T1000 (cell line): ENCODE data around the gene MAP3K5.

Experiments
- DNase-seq: peaks from one replicate; lab custom pipeline; 2025; ENCODE audit warnings: mixed read lengths; lab: John Stamatoyannopoulos, UW

MAP3K5 gene

GRCh38 chr6:136511926-136512325, 280.4 kb downstream of the MAP3K5 start:
- no peak for DNase-seq

- DNase-seq: no peak
Observed at GRCh38 chr6:136511397-136511796, 280.9 kb downstream of the MAP3K5 start.

GRCh38 chr6:136510782-136511181, 281.5 kb downstream of the MAP3K5 start:
- no peak for DNase-seq

GRCh38 chr6:136510299-136510698, 282.0 kb downstream of the MAP3K5 start:
- no peak for DNase-seq

GRCh38 chr6:136508725-136509392, 283.4 kb downstream of the MAP3K5 start:
- DNase-seq: no peak
